ENCODE measurements around the gene ILF2.
A peak's percentile ranks its signal among the peaks of the same experiment; 100 is the strongest.
"Not testable (repeated sequence)": the region's sequence is repeated elsewhere in the genome, so short reads cannot be mapped to it uniquely, and the experiment has no call there.

The ILF2 gene

DNA sequence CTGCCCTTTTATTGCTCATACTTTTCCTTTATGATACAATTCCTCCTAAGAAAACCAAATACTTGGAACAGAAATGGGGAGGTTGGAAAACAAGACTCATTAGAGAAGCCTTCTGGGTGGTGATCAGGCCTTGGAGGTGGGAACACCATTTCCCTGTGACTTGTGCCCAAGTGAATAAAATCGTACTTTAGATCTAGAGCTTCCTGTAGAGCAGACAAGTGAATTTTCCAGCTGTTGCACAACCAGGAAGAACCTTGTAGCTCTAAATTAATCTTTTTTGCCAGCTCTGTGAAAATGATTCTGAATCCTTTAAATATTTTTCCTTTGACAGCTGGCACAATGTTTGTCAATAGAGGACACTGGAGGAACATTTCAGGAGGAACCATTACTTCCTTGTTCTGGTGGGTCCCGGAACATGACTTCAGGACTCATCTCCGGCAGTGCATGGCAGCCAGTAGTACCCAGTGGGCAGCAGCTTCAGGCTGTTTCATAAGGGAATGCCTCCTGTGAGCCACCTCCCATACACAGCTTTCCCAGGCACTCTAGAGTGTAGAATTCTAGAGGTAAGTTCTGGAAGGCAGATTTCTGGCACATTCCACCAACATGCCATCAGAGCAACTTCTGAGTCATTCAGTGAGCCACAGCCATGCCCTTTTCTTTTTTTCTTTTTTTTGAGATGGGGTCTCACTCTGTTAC is 17.8 kb downstream of the ILF2 start:
- in situ Hi-C loops (cut with MboI; ENCODE audit: low pct_unique_long_range_greater_than_20kb, low sequenced_read_pairs): no loop called here
- DNase-seq: no peak

DNA sequence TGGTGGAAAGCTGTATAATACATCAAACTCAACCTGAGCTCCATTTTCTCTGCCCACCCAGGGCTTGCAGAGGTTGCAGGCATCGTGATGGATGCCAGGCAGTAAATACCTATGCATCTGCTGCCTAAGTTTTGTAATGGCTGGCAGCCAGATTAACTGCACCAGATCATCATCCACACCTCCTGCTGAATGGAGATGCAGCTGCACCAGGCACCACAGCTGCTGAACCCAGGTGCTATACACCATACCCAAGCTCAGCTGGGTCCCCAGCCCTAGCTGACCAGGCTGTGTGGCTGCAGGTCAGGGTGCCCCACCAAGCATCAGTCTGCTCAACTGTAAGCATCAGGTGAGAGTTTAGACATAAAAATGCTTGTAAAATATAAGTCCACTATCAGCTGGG is 19.0 kb downstream of the ILF2 start:
- in situ Hi-C loops (cut with MboI; ENCODE audit: low pct_unique_long_range_greater_than_20kb, low sequenced_read_pairs): no loop called here
- DNase-seq: no peak

DNA sequence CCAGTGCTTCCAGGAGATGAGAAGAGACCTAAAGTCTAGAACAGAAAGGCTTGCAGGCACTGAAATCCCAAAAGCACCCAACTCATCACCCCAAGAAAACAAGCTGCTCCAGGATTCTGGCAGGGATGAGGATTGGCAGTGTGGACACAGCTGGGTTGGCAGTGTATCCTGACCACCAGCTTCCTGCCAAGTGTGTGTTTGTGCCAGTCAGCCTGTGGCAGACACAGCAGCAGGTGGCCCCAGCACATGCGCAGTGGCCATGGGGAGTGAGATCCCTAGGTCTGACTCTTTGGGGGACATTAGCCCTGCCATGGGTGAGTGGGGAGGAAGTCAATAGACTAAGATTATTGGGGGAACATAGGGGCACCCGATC is 20.9 kb downstream of the ILF2 start:
- DNase-seq: no peak
- in situ Hi-C loops (cut with MboI; ENCODE audit: low pct_unique_long_range_greater_than_20kb, low sequenced_read_pairs): no loop called here

DNA sequence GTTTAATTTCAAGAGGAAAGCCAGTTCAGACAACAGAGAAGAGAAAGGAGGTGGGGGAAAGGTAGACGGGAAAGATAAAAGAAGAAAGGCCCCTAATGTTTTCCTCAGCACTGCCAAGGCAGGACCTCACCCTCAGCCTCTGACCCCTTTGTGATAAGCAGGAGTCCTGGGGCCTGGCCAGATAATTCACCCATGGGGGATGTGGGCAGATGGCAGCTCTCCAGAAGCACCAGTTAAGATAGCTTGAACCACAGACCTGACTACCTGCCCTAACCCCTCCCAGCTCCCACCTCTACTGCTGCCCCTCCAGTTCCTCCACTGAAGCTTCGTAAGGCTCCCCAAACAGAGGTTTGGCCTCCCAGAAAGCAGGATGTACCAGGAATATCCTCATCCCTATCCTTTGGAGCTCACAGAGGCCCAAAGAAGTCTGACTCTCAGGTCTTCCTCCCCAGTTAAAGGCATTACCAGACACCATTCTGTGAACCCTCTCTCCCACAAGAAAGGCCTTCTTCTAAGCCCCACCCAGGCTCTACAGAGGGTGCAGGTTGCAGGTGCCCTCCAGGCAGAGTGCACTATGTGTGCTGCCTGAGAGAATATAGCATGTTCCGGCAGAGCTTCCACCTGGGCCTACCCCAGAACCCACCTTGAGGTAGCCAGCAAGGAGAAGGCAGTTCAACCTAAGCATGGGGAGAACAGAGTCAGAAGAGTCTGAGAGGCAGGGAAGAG is 21.5 kb downstream of the ILF2 start:
- no peak for DNase-seq
- in situ Hi-C loops (cut with MboI; ENCODE audit: low pct_unique_long_range_greater_than_20kb, low sequenced_read_pairs): no loop called here

DNA sequence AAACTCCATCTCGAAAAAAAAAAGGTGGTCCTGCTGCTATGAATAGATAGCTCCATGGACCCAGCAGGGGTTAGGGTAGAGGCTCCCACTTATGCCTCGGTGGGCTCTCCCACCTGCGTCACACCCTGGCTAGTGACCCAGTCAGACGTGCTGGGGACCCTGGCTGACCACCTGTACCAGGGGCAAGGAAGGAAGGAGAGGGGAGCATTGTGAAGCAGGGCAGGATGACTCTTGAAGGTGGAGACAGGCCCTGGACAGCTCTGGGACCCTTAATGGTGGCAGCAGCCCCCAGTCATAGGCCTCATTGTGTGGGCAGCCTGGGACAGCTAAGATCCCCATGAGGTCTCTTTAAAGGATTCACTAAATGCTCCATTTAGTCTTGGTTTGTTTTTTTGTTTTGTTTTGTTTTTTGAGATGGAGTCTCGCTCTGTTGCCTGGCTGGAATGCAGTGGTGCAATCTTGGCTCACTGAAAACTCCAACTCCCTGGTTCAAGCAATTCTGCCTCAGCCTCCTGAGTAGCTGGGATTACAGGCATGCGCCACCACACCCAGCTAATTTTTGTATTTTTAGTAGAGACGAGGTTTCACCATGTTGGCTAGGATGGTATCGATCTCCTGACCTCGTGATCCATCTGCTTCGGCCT is 22.7 kb downstream of the ILF2 start:
- in situ Hi-C loops (cut with MboI; ENCODE audit: low pct_unique_long_range_greater_than_20kb, low sequenced_read_pairs): no loop called here
- no peak for DNase-seq

DNA sequence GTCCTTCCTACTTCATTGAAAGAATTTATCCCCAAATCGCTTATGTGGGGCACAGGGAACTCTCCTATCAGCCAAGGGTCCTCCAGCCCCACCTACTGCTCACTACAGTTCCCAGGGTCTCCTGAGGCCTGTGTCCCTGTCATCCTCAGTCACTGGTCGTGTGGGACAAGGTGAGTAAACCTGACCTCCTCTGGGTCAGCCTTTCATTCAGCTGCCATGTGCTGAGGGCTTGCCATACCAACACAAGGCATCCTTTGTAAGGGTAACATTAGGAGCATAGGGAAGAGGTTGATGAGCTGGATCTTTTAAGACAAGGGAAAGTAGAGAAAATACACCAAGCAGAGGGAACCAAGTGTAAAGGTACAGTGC is 23.5 kb downstream of the ILF2 start:
- no peak for DNase-seq
- in situ Hi-C loops (cut with MboI; ENCODE audit: low pct_unique_long_range_greater_than_20kb, low sequenced_read_pairs): no loop called here

DNA sequence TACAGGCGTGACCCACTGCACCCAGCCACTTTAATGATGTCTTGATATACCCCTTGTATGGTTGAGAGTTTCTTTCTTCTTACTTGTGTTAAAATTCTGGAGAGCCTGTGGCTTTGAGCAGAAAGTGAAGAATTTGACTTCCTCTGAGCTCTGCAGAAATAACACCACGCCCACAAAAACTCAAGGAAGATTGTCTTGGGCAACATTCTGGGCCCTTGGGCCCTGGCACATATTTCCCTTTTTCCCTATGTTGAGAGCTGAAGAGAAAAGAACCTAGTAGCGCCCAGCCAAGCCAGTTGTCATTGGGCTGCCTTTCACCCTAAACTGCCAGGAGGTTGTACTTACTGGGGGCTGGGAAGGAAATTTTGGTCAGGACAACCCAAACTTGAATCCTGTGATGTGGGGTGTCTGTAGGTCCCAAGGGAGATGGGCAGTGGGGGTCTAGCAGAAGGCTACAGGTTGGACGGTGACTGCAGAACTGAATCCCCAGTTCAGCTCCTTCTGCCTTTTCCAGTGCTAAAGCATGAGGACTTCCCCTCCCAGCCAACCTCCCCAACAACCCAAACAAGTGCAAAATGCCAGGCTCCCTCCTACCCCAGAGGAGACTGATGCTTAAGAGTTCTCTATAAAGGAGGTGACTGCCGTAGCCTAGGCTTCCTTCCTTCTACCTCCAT is 24.0 kb downstream of the ILF2 start:
- no peak for DNase-seq
- in situ Hi-C loops (cut with MboI; ENCODE audit: low pct_unique_long_range_greater_than_20kb, low sequenced_read_pairs): no loop called here

DNA sequence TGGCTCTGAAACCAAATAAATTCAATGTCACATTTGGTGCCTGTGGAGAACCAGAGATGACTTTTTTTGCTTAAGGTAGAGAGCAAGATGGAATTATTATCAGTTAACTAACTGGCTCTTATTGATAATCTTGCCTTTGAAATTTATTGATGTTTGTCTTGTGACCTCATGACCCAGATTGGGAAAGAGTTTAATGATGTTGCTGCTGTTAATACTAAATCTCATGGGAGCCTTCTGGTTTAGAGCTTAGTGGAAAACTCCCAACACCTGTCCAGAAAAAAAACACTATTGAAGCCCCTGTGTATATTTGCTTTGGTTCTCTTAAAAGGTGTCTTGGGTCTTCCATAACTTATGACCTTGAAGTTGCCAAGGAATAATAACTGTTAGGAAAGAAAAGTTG is 27.0 kb downstream of the ILF2 start:
- in situ Hi-C loops (cut with MboI; ENCODE audit: low pct_unique_long_range_greater_than_20kb, low sequenced_read_pairs): no loop called here
- DNase-seq: no peak

DNA sequence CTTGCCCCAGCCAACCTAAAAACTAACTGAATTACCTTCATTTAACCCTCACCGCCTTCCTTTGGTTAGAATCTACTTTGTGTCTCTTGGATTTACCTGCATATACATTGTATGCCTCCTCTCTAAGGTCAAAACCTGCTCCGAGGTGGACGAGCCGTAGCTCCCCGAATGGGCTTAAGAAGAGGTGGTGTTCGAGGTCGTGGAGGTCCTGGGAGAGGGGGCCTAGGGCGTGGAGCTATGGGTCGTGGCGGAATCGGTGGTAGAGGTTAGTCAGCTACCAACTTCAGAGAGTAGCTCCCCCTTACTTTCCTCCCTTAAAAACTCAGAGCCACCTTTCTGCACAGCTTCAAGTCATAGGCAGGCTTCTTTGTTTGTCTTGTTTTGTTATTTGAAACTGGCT is 27.7 kb downstream of the ILF2 start:
- no peak for DNase-seq
- in situ Hi-C loops (cut with MboI; ENCODE audit: low pct_unique_long_range_greater_than_20kb, low sequenced_read_pairs): no loop called here

DNA sequence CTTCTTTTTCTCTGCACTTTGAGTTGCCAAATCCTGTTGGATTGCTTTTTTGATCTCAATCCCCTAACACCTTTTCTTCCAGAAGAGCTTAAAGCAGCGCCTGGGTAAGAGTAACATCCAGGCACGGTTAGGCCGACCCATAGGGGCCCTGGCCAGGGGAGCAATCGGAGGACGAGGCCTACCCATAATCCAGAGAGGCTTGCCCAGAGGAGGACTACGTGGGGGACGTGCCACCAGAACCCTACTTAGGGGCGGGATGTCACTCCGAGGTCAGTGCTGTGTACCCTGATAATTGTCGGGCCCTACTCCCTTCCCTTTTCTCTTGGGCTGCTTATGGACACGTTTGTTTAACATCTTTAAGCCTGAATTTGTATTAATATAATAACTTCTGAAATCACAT is 28.6 kb downstream of the ILF2 start:
- no peak for DNase-seq
- in situ Hi-C loops (cut with MboI; ENCODE audit: low pct_unique_long_range_greater_than_20kb, low sequenced_read_pairs): no loop called here

DNA sequence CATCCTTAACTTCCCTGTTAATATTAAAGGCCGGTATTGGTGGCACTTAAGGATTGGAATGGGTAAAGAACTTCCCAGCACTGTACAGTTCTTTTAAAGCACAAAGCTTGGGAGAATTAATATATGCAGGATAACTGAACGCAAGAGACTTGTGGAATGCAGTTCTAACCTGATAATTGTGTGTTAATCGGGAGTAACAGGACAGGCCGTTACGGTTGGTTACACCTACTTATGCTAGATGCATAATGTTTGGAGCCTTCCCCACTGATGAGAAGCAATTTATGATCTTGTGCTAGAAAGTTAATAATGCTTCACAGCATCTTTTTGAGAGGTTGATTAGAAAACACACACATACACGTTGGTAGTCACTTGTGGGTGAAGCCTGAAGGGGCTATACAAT is 29.9 kb downstream of the ILF2 start:
- no peak for DNase-seq
- in situ Hi-C loops (cut with MboI; ENCODE audit: low pct_unique_long_range_greater_than_20kb, low sequenced_read_pairs): no loop called here

DNA sequence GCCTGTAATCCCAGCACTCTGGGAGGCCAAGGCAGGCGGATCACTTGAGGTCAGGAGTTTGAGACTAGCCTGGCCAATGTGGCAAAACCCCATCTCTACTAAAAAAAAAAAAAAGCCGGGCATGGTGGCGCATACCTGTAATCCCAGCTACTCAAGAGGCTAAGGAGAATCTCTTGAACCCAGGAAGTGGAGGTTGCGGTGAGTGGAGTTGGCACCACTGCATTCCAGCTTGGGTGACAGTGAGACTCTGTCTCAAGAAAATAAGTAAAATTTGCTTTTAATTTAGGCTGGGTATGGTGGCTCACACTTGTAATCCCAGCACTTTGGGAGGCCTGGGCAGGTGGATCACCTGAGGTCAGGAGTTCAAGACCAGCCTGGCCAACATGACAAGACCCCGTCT is 30.6 kb downstream of the ILF2 start:
- in situ Hi-C loops (cut with MboI; ENCODE audit: low pct_unique_long_range_greater_than_20kb, low sequenced_read_pairs); DNase-seq: not testable (repeated sequence)

DNA sequence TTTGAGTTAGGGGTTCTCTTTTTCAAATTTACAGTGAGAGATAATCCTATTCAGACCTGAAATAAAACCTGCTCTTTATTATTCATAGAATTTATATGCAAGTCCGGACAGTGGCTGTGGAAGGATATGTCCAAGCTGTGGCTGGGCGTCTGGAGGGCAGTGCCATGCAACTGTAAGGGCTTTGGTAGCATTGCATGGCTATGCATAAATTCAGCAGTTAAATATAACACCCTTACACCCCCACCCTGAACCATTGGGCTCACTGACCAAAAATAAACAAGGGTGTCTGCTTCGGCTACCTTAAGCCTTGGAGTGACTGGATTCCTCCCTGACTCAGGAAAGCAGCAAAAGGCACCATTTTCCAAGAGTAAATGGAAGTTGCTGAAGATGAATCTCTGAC is 31.5 kb downstream of the ILF2 start:
- in situ Hi-C loops (cut with MboI; ENCODE audit: low pct_unique_long_range_greater_than_20kb, low sequenced_read_pairs): no loop called here
- DNase-seq: no peak

DNA sequence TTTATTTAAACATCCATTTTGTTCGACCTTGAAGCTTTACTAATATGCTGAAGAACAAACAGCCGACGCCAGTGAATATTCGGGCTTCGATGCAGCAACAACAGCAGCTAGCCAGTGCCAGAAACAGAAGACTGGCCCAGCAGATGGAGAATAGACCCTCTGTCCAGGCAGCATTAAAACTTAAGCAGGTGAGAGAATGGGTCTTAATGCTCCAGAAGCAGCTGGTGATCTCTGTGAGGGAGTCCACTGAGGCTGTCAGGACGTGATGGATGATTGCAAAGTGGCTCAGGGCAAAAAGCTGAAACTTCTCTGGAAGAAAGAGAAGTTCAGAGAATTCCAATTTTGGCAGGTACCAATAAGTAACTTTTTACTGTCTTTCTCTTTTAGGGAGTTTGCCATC is 32.5 kb downstream of the ILF2 start:
- in situ Hi-C loops (cut with MboI; ENCODE audit: low pct_unique_long_range_greater_than_20kb, low sequenced_read_pairs): no loop called here

DNA sequence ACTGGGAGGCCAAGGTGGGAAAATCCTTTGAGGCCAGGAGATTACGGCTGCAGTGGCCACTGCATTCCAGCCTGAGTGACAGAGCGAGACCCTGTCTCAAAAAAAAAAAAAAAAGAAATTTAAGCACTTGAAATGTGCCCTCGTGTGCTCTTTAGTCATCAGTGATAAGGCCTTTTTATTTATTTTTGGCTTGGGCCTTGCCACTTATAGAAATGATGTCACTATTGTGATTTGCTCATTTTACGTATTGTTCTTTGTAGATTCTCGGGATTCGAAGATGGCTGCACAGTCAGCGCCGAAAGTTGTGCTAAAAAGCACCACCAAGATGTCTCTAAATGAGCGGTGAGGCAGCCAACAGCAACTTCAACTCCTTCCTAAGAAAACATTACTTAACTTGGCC is 34.5 kb downstream of the ILF2 start:
- no peak for DNase-seq
- in situ Hi-C loops (cut with MboI; ENCODE audit: low pct_unique_long_range_greater_than_20kb, low sequenced_read_pairs): no loop called here

More for the DNA sequence above, 32.5 kb downstream of the ILF2 start:
- DNase-seq: no peak

DNA sequence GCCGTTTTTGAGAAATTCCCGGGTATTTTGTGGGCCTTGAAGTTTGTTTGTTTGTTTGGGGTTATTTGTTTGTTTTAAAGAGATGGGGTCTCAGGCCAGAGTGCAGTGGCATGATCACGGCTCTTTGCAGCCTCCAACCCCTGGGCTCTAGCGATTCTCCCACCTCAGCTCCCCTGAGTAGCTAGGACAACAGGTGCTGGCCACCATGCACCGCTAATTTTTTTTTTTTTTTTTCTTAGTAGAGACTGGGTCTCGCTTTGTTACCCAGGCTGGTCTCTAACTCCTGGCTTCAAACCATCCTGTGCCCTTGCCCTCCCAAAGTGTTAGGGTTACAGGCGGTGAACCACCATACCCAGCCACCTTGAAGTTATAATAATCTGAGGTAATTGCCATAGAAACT is 34.9 kb downstream of the ILF2 start:
- in situ Hi-C loops (cut with MboI; ENCODE audit: low pct_unique_long_range_greater_than_20kb, low sequenced_read_pairs): no loop called here
- DNase-seq: no peak

DNA sequence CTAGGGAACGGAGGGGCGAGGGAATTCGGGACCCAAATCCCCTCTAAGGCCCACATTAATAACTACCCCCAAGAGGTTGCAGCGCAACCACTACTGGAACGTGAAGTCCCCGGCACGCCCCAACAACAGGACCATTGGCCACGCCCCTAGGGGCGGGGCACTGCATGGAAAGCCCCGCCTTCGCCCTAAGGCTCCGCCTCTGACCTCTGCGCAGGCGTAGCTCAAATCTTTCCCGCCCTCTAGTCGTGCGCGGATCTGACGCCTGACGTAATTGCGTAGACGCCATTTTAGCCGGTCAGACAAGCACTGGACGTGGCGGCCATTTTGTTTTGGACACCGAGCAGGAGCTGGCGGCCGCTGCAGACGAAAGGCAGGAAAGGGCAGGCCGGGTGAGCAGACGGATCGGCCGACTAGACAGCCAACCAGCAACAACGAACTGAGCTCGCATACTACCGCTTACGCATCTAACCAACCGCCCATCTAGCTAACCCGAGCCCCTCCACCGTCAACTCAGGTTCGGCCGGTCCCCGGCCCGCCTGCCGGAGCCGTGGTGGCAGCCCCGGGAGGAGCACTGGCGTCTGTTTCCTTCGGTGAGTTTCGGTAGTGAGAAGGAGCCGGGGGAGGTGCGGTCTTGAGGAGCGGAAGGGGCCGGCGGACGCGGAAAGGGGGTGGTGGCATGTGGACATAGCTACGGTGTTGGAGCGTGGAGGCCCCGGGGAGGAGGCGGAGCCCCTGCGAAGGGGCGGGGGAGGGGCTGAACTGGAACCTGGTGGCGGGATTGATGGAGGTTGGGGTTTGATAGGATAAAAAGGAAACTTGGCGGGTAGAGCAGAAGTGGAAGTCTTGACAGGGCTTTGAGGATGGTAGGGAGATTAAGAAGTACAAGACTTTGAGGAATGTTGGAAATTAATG is 36.8 kb downstream of the ILF2 start, which contains the start of gene CHTOP:
CHTOP (plus strand) TSS at position 313 of the 912 bp plus-strand sequence. CDS start 2,523 bp downstream, outside the sequence.
- peak; percentile 98 for DNase-seq
- in situ Hi-C loops (cut with MboI; ENCODE audit: low pct_unique_long_range_greater_than_20kb, low sequenced_read_pairs): no loop called here

DNA sequence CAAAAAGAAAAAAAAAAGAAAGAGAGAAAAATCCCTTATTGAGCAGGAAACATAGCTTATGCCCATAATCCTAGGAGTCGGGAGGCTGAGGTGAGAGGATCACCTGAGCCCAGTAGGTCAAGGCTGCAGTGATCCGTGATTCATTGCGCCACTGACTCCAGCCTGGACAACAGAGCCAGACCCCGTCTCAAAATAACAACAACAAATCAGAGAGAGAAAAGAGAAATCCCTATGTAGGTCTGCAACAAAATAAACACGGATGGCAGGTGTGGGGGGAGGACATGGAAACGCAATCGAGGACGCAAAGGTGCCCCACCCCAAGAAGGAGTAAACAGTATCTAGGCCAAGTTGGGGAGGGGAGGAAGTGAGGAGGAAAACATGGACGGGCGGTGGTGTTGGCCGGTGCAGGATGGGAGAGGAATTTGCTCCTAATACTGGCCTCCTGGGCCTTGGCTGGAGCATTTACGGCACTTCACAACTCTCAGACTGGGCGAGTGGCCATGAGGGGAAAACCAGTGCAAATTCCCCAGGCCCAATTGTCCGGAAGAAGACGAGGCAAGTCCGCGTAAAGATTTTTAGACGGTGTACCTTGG is 37.5 kb downstream of the ILF2 start:
- in situ Hi-C loops (cut with MboI; ENCODE audit: low pct_unique_long_range_greater_than_20kb, low sequenced_read_pairs): no loop called here
- no peak for DNase-seq
